ENCODE data around the gene TFDP2. TPM values are rescaled to one million over a fixed set of nuclear protein-coding genes. Genes with fewer than 3 reads are reported as not detected.
A peak's percentile ranks its signal among the peaks of the same experiment; 100 is the strongest.

TFDP2 gene
- total and polyA plus RNA-seq, 9 of the 15 experiments (the other 6 are each of a cell fraction or from before 2014, with no cell fraction given): 95.6 to 179 (median 126) TPM

- no peaks in the 10 kb centered on the region for H3K79me2 ChIP-seq (ENCODE audit: control insufficient read depth, insufficient read depth, low read length)
- FAIRE-seq (no peak), ATAC-seq (peak; percentile 59; the same call in 1 of the 3 replicates), DNase-seq (ENCODE audit: extremely low read depth in 1 of 4, low spot score in 3 of 4) (no peak)
- no TSS peak for BruUV-seq (replicated peaks)
- H3K4me1 ChIP-seq (replicated peaks in 1 of 2; ENCODE audit: control insufficient read depth in 2 of 2, insufficient read depth in 2 of 2, low read length in 2 of 2): no peaks in the 10 kb centered on the region
- no peak for TF ChIP-seq SIN3A (IDR thresholded peaks at IDR 0.05; ENCODE audit: borderline replicate concordance in 2 of 2, control insufficient read depth in 1 of 2, low read depth in 2 of 2, low read length in 2 of 2)
- TF ChIP-seq FOXJ3 (CRISPR knock-in tag; IDR thresholded peaks at IDR 0.05): no peak
- no peak for TF ChIP-seq TOE1 (IDR thresholded peaks at IDR 0.05; ENCODE audit: borderline replicate concordance)
- TF ChIP-seq TOE1 (CRISPR knock-in tag; IDR thresholded peaks at IDR 0.05; ENCODE audit: borderline replicate concordance, low read depth): no peak
- no peak for TF ChIP-seq ZNF586 (CRISPR knock-in tag; conservative IDR thresholded peaks at IDR 0.05)
- no peak for TF ChIP-seq CHD4 (IDR thresholded peaks at IDR 0.05; ENCODE audit: insufficient read depth, insufficient replicate concordance, low read depth, low read length, poor library complexity, severe bottlenecking)
- no peak for TF ChIP-seq CTCF (IDR thresholded peaks at IDR 0.05 in 2 of 3, conservative IDR thresholded peaks at IDR 0.05 in 1 of 3; ENCODE audit: insufficient read depth in 2 of 3, low read depth in 1 of 3, low read length in 3 of 3)
- TF ChIP-seq MEIS2 (IDR thresholded peaks at IDR 0.05; ENCODE audit: partially characterized antibody): no peak
- TF ChIP-seq ZNF764 (CRISPR knock-in tag; IDR thresholded peaks at IDR 0.05; ENCODE audit: low read depth): no peak
- no peak for TF ChIP-seq ZBTB8A (IDR thresholded peaks at IDR 0.05; ENCODE audit: partially characterized antibody)
- no peak for TF ChIP-seq ZNF668 (CRISPR knock-in tag; IDR thresholded peaks at IDR 0.05)
- no peak for TF ChIP-seq NUFIP1 (IDR thresholded peaks at IDR 0.05; ENCODE audit: partially characterized antibody)
- TF ChIP-seq KLF1 (tag; IDR thresholded peaks at IDR 0.05): no peak
- TF ChIP-seq NFIC (IDR thresholded peaks at IDR 0.05): no peak
- no peak for TF ChIP-seq ZNF174 (CRISPR knock-in tag; IDR thresholded peaks at IDR 0.05)
- no peak for TF ChIP-seq NFE2 (IDR thresholded peaks at IDR 0.05; ENCODE audit: low read depth)
- no peak for TF ChIP-seq ZNF143 (CRISPR knock-in tag; IDR thresholded peaks at IDR 0.05)
- no peak for TF ChIP-seq ASH1L (IDR thresholded peaks at IDR 0.05; ENCODE audit: borderline replicate concordance, low read depth, partially characterized antibody)
- TF ChIP-seq PCBP2 (IDR thresholded peaks at IDR 0.05; ENCODE audit: low read depth, low read length, poor library complexity, severe bottlenecking): no peak
- WGBS (ENCODE audit: insufficient coverage, low coverage, missing lambda C conversion rate): 84% methylated on average over 3 of the region's 3 CpGs
- H3K9me3 ChIP-seq (replicated peaks; ENCODE audit: control insufficient read depth, insufficient read depth, low read depth, low read length): no peaks in the 10 kb centered on the region
- H2AFZ ChIP-seq (ENCODE audit: low read depth, low read length): peak overlapping the region; percentile 19; the same call in 1 of the 2 replicates
- H3K9me1 ChIP-seq (ENCODE audit: control insufficient read depth, insufficient read depth, low read length): no peaks in the 10 kb centered on the region
- H3K4me3 ChIP-seq: no peak overlapping the region
- H3K9ac ChIP-seq (ENCODE audit: insufficient read depth in 1 of 2, low read depth in 2 of 2, low read length in 2 of 2): no peak overlapping the region
- no peak overlapping the region for H3K4me2 ChIP-seq (ENCODE audit: insufficient read depth, low read length)
- in situ Hi-C loops (cut with MboI): no loop called here
- ChIA-PET CTCF (ENCODE audit: low intra/inter-chr PET ratio) (interaction anchor here (0.5 kb wide), 1 partner anchor 1587 kb away, joined by 3 read pairs; no protein-coding TSS in a partner anchor), POLR2A (interaction anchor here (0.7 kb wide), 1 partner anchor 90 kb away, joined by 4 read pairs; no protein-coding TSS in a partner anchor)
- no peaks in the 10 kb centered on the region for H3K36me3 ChIP-seq (ENCODE audit: control insufficient read depth, insufficient read depth, low read length)
- intact Hi-C loops (cut with micrococcal nuclease): no loop called here
- no peaks in the 10 kb centered on the region for H3K27me3 ChIP-seq (ENCODE audit: control insufficient read depth in 2 of 2, insufficient read depth in 2 of 2, low read length in 2 of 2)
- no peaks in the 10 kb centered on the region for H4K20me1 ChIP-seq (replicated peaks; ENCODE audit: control insufficient read depth, insufficient read depth, low read length)
- no peak overlapping the region for H3K27ac ChIP-seq (ENCODE audit: extremely low read depth, low read depth, low read length)
These were observed 44.6 kb downstream of the TFDP2 start for GRCh38 chr3:142104763-142105162.

All from K562 (cell line).